Endothelial cell of umbilical vein (primary cell): ENCODE measurements around the gene CCDC184.

Source experiments
- CTCF ChIP-seq, 2 donors: IDR thresholded peaks; 1 replicate in 1 of 2; 2 replicates in 1 of 2; pipeline ENCODE4 v1.5.1; 2011; ENCODE audit warnings: low read length in 2 of 2, mild to moderate bottlenecking in 2 of 2, moderate library complexity in 2 of 2, control low read depth in 1 of 2, inconsistent platforms in 1 of 2, low read depth in 1 of 2; ENCODE audit not compliant: insufficient read depth in 1 of 2; ENCODE audit errors: extremely low read depth in 1 of 2
- EZH2 ChIP-seq: IDR thresholded peaks from 2 replicates; pipeline ENCODE4 v1.6.1; 2012; ENCODE audit warnings: borderline replicate concordance, low read depth, mild to moderate bottlenecking, moderate library complexity, low read length, inconsistent platforms; ENCODE audit not compliant: severe bottlenecking
- FOS ChIP-seq: IDR thresholded peaks from 2 replicates; pipeline ENCODE4 v1.6.1; 2011; ENCODE audit warnings: mild to moderate bottlenecking, low read length, moderate library complexity, borderline replicate concordance; ENCODE audit not compliant: insufficient read depth
- JUN ChIP-seq: IDR thresholded peaks from 2 replicates; pipeline ENCODE4 v1.6.1; 2011; ENCODE audit warnings: borderline replicate concordance, low read depth; ENCODE audit not compliant: insufficient read length, insufficient read depth
- MAX ChIP-seq: IDR thresholded peaks from 2 replicates; pipeline ENCODE4 v1.6.1; 2011; ENCODE audit not compliant: insufficient read depth, insufficient read length
- MYC ChIP-seq: IDR thresholded peaks from one replicate; pipeline ENCODE4 v1.6.1; 2011; ENCODE audit warnings: mild to moderate bottlenecking, low read depth, low read length
- POLR2A ChIP-seq: IDR thresholded peaks from 2 replicates; pipeline ENCODE4 v1.6.1; 2012; ENCODE audit warnings: low read depth, mild to moderate bottlenecking, control low read depth, low read length
- POLR2AphosphoS5 ChIP-seq: IDR thresholded peaks from 2 replicates; pipeline ENCODE4 v1.6.1; 2012; ENCODE audit warnings: low read depth, mild to moderate bottlenecking, control low read depth, low read length, moderate library complexity; ENCODE audit not compliant: insufficient read depth

- TF ChIP-seq CTCF (IDR thresholded peaks at IDR 0.05; ENCODE audit: extremely low read depth in 1 of 2, insufficient read depth in 1 of 2, low read depth in 1 of 2, low read length in 2 of 2): no peak
- no peak for TF ChIP-seq JUN
- TF ChIP-seq FOS: no peak
- no peak for TF ChIP-seq POLR2A
- TF ChIP-seq POLR2AphosphoS5: no peak
- TF ChIP-seq EZH2: no peak
- TF ChIP-seq MAX: no peak
- no peak for TF ChIP-seq MYC
Observed at GRCh38 chr12:48191096-48191495, 7.7 kb downstream of the CCDC184 start.
